SK-N-SH (cell line): ENCODE data around the gene FYN.
"Not testable (repeated sequence)": the region's sequence is repeated elsewhere in the genome, so short reads cannot be mapped to it uniquely, and the experiment has no call there.

Experiments used
- CTCF ChIP-seq: fragments of 200-600 bp; sonication (generic); IDR thresholded peaks from 2 replicates; pipeline ENCODE4 v1.6.1; 2017; ENCODE audit warnings: antibody characterized with exemption, mild to moderate bottlenecking, moderate library complexity
- MAX ChIP-seq: IDR thresholded peaks from 2 replicates; pipeline ENCODE4 v1.4.0; 2012; ENCODE audit warnings: low read depth
- POLR2AphosphoS5 ChIP-seq: IDR thresholded peaks from 2 replicates; pipeline ENCODE4 v1.6.1; 2012; ENCODE audit warnings: low read depth, low read length
- RAD21 ChIP-seq: IDR thresholded peaks from 2 replicates; pipeline ENCODE4 v1.6.1; 2012; ENCODE audit warnings: mild to moderate bottlenecking, low read length
- SIN3A ChIP-seq: IDR thresholded peaks from 2 replicates; pipeline ENCODE4 v1.6.1; 2012; ENCODE audit warnings: low read depth, mild to moderate bottlenecking, low read length, moderate library complexity, borderline replicate concordance
- YY1 ChIP-seq: IDR thresholded peaks from 2 replicates; pipeline ENCODE4 v1.4.0; 2012; ENCODE audit warnings: low read depth, mild to moderate bottlenecking
- ZBTB33 ChIP-seq: IDR thresholded peaks from 2 replicates; pipeline ENCODE4 v1.4.0; 2012; ENCODE audit warnings: low read depth, borderline replicate concordance

- not testable (repeated sequence) for TF ChIP-seq POLR2AphosphoS5, SIN3A, YY1, MAX, RAD21, ZBTB33, CTCF
Measured at GRCh38 chr6:111835398-111835797, 37.9 kb downstream of the FYN start.
